HEK293 (cell line): ENCODE results near the gene MERTK.

Experiments used
- KLF16 ChIP-seq: fragments of 450-650 bp; formaldehyde crosslinking; IDR thresholded peaks from 2 replicates; pipeline ENCODE4 v1.5.1; 2017; ENCODE audit warnings: missing biosample characterization, missing genetic modification characterization
- REST ChIP-seq: fragments of 450-650 bp; formaldehyde crosslinking; IDR thresholded peaks from 2 replicates; pipeline ENCODE4 v1.5.1; 2016; ENCODE audit warnings: missing biosample characterization, missing genetic modification characterization
- SALL2 ChIP-seq: fragments of 450-650 bp; formaldehyde crosslinking; IDR thresholded peaks from 2 replicates; pipeline ENCODE4 v1.5.0; 2017; ENCODE audit warnings: missing biosample characterization, mild to moderate bottlenecking, missing genetic modification characterization, borderline replicate concordance
- ZBTB20 ChIP-seq: fragments of 450-650 bp; formaldehyde crosslinking; IDR thresholded peaks from 2 replicates; pipeline ENCODE4 v1.5.1; 2016; ENCODE audit warnings: missing biosample characterization, missing genetic modification characterization
- ZNF561 ChIP-seq: fragments of 450-650 bp; IDR thresholded peaks from 2 replicates; pipeline ENCODE4 v1.5.1; 2018; ENCODE audit warnings: missing biosample characterization, missing genetic modification characterization, borderline replicate concordance
- ZNF785 ChIP-seq: fragments of 450-650 bp; formaldehyde crosslinking; IDR thresholded peaks from 2 replicates; pipeline ENCODE4 v1.5.1; 2016; ENCODE audit warnings: missing biosample characterization, missing genetic modification characterization
- TF ChIP-seq, protein P1 (sequence below): fragments of 450-650 bp; formaldehyde crosslinking; IDR thresholded peaks from 2 replicates; pipeline ENCODE4 v1.5.1; 2016; ENCODE audit warnings: missing biosample characterization, missing genetic modification characterization, low read depth

GRCh38 chr2:111965062-111965461 lies 66.7 kb downstream of the MERTK start:
- TF ChIP-seq REST (tag by site-specific recombination) = no peak
- no peak for TF ChIP-seq KLF16 (tag by site-specific recombination)
- no peak for TF ChIP-seq ZBTB20 (tag by site-specific recombination)
- TF ChIP-seq ZNF561 = no peak
- TF ChIP-seq, protein P1, sequence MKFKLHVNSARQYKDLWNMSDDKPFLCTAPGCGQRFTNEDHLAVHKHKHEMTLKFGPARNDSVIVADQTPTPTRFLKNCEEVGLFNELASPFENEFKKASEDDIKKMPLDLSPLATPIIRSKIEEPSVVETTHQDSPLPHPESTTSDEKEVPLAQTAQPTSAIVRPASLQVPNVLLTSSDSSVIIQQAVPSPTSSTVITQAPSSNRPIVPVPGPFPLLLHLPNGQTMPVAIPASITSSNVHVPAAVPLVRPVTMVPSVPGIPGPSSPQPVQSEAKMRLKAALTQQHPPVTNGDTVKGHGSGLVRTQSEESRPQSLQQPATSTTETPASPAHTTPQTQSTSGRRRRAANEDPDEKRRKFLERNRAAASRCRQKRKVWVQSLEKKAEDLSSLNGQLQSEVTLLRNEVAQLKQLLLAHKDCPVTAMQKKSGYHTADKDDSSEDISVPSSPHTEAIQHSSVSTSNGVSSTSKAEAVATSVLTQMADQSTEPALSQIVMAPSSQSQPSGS (tag by site-specific recombination) = no peak
- no peak for TF ChIP-seq SALL2 (tag by site-specific recombination)
- no peak for TF ChIP-seq ZNF785 (tag by site-specific recombination)
